ENCODE measurements around the gene FLOT1.

FLOT1 gene

GRCh38 chr6:30743099-30744053 lies 889 bp upstream of the FLOT1 start:
- peaks cover 26% of the 10 kb centered on the region for H3K4me1 ChIP-seq (ENCODE audit: low read depth, poor library complexity, severe bottlenecking)
- no peaks in the 10 kb centered on the region for H3K79me2 ChIP-seq (ENCODE audit: insufficient read depth, low read depth)
- H2AFZ ChIP-seq (ENCODE audit: low read depth), result peak overlapping the region; percentile 89
- TF ChIP-seq, protein P1, sequence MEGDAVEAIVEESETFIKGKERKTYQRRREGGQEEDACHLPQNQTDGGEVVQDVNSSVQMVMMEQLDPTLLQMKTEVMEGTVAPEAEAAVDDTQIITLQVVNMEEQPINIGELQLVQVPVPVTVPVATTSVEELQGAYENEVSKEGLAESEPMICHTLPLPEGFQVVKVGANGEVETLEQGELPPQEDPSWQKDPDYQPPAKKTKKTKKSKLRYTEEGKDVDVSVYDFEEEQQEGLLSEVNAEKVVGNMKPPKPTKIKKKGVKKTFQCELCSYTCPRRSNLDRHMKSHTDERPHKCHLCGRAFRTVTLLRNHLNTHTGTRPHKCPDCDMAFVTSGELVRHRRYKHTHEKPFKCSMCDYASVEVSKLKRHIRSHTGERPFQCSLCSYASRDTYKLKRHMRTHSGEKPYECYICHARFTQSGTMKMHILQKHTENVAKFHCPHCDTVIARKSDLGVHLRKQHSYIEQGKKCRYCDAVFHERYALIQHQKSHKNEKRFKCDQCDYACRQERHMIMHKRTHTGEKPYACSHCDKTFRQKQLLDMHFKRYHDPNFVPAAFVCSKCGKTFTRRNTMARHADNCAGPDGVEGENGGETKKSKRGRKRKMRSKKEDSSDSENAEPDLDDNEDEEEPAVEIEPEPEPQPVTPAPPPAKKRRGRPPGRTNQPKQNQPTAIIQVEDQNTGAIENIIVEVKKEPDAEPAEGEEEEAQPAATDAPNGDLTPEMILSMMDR (conservative IDR thresholded peaks at IDR 0.05; ENCODE audit: low read depth, low read length), result no peak
- H4K20me1 ChIP-seq (ENCODE audit: insufficient read depth), result no peaks in the 10 kb centered on the region
- H3K9ac ChIP-seq, result no peak overlapping the region; the same call in 1 of the 2 replicates
- peak overlapping the region; percentile 98 for H3K4me2 ChIP-seq
- no peaks in the 10 kb centered on the region for H3K27me3 ChIP-seq (ENCODE audit: insufficient read depth, low read depth)
- H3K36me3 ChIP-seq (ENCODE audit: insufficient read depth), result no peaks in the 10 kb centered on the region
- no peak overlapping the region for H3K4me3 ChIP-seq (IDR thresholded peaks at IDR 0.05; ENCODE audit: insufficient read depth, low read depth, low read length)
- no peak overlapping the region for H3K27ac ChIP-seq

GRCh38 chr6:30741789-30742315 lies 635 bp downstream of the FLOT1 start:
- TF ChIP-seq, protein P1 (conservative IDR thresholded peaks at IDR 0.05; ENCODE audit: low read depth, low read length), result no peak
- Histone ChIP-seq H3K36me3 (ENCODE audit: insufficient read depth) (no peaks in the 10 kb centered on the region), H3K79me2 (ENCODE audit: insufficient read depth, low read depth) (no peaks in the 10 kb centered on the region), H3K27me3 (ENCODE audit: insufficient read depth, low read depth) (no peaks in the 10 kb centered on the region), H3K4me2 (peak overlapping the region; percentile 98), H4K20me1 (ENCODE audit: insufficient read depth) (no peaks in the 10 kb centered on the region), H3K9ac (peak overlapping the region; percentile 40; the same call in 1 of the 2 replicates), H2AFZ (ENCODE audit: low read depth) (peak overlapping the region; percentile 89), H3K4me3 (IDR thresholded peaks at IDR 0.05; ENCODE audit: insufficient read depth, low read depth, low read length) (no peak overlapping the region), H3K4me1 (ENCODE audit: low read depth, poor library complexity, severe bottlenecking) (peaks cover 34% of the 10 kb centered on the region), H3K27ac (no peak overlapping the region)

DNA sequence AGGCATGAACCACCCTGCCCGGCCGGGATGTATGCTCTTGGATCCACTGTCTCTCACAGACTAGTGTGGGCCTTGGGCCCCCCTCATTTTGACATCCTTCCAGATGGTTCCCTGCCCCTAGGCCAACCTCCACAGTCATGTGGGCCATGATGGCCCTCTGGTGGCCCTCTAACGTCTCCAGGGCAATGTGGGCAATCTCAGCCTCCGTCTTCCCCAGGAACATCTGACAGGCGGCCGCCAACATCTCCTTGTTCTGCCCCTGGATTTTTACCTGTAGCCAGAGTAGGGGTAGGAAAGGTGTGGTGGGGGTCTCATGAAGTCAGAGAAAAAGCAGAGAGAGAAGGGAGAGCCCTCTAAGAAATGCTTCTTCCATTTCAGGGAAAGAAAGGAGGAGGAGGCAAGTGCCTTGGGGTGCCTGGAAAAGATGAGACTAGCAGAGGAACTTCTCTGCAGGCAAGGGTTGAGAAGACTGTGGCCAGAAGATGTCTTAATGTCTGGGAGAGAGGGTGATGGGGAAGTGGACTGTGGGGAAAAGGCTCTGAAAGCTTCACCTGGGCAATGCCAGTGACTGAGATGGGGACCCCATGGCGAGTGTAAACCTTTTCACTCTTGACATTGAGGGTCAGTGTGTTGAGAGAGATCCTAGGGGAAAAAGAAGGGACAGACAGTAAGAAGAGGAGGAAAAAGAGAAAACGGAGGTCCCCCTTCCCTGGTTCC lies 1.3 kb downstream of the FLOT1 start:
- Histone ChIP-seq H4K20me1 (ENCODE audit: insufficient read depth) (no peaks in the 10 kb centered on the region), H3K27me3 (ENCODE audit: insufficient read depth, low read depth) (no peaks in the 10 kb centered on the region), H3K4me1 (ENCODE audit: low read depth, poor library complexity, severe bottlenecking) (peaks cover 34% of the 10 kb centered on the region), H3K9ac (peak overlapping the region; percentile 40; the same call in 1 of the 2 replicates), H3K4me3 (IDR thresholded peaks at IDR 0.05; ENCODE audit: insufficient read depth, low read depth, low read length) (no peak overlapping the region), H2AFZ (ENCODE audit: low read depth) (no peak overlapping the region), H3K79me2 (ENCODE audit: insufficient read depth, low read depth) (no peaks in the 10 kb centered on the region), H3K27ac (no peak overlapping the region), H3K4me2 (peak overlapping the region; percentile 98), H3K36me3 (ENCODE audit: insufficient read depth) (no peaks in the 10 kb centered on the region)
- TF ChIP-seq, protein P1 (conservative IDR thresholded peaks at IDR 0.05; ENCODE audit: low read depth, low read length), result no peak

- H3K4me3 ChIP-seq (IDR thresholded peaks at IDR 0.05; ENCODE audit: insufficient read depth, low read depth, low read length), result no peak overlapping the region
- peaks cover 39% of the 10 kb centered on the region for H3K4me1 ChIP-seq (ENCODE audit: low read depth, poor library complexity, severe bottlenecking)
- H3K27me3 ChIP-seq (ENCODE audit: insufficient read depth, low read depth), result no peaks in the 10 kb centered on the region
- H2AFZ ChIP-seq (ENCODE audit: low read depth), result no peak overlapping the region
- H3K4me2 ChIP-seq, result no peak overlapping the region; the same call in 1 of the 2 replicates
- H4K20me1 ChIP-seq (ENCODE audit: insufficient read depth), result no peaks in the 10 kb centered on the region
- no peak overlapping the region for H3K9ac ChIP-seq
- no peaks in the 10 kb centered on the region for H3K79me2 ChIP-seq (ENCODE audit: insufficient read depth, low read depth)
- no peak overlapping the region for H3K27ac ChIP-seq
- no peaks in the 10 kb centered on the region for H3K36me3 ChIP-seq (ENCODE audit: insufficient read depth)
- TF ChIP-seq, protein P1 (conservative IDR thresholded peaks at IDR 0.05; ENCODE audit: low read depth, low read length), result no peak
These were observed 2.0 kb downstream of the FLOT1 start for GRCh38 chr6:30740540-30740870.

Measured in KMS-11 (cell line).